PC-9 (cell line): ENCODE measurements around the gene DNPEP.

Source experiments
- EZH2 ChIP-seq: fragments of 200-600 bp; sonication (generic); IDR thresholded peaks from 2 replicates; pipeline ENCODE4 v1.8.0; 2017; ENCODE audit warnings: antibody characterized with exemption, low read depth
- TF ChIP-seq, protein P1 (sequence below): fragments of 200-600 bp; sonication (generic); conservative IDR thresholded peaks from 2 replicates; pipeline ENCODE4 v1.6.1; 2017; ENCODE audit warnings: mixed run types, antibody characterized with exemption, mild to moderate bottlenecking, moderate library complexity

DNA sequence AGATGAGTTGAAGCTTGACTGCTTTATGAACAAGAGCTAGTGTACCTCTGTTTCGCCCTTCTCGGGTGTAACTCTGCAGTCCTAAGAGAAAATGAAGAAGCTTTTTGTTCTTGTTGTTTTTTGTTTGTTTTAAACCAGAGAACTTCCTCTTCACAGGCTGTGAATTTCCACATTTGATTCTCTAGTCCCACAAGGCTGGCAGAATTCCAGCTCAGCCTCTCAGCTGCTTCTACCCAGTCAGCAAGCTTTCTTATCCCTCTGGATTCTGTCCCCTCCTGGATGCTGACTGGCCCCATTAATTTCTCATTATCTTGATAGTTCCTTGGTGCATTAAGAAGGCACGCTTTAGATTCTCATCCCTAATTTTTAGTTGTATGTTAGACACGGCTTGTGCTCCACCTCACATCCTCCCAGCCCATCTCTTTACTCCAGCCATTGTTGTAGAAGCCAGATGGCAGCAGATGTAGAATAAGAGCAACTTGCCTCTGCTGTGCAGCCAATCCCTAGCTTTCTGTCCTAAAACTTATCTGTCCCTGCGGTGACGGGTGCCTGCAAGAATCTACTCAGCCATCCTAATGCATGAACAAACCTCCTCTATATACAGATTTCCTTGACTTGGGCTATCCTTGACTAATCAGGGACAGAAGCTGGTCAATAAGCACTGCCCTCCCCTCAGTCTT is 42.8 kb downstream of the DNPEP start:
- TF ChIP-seq, protein P1, sequence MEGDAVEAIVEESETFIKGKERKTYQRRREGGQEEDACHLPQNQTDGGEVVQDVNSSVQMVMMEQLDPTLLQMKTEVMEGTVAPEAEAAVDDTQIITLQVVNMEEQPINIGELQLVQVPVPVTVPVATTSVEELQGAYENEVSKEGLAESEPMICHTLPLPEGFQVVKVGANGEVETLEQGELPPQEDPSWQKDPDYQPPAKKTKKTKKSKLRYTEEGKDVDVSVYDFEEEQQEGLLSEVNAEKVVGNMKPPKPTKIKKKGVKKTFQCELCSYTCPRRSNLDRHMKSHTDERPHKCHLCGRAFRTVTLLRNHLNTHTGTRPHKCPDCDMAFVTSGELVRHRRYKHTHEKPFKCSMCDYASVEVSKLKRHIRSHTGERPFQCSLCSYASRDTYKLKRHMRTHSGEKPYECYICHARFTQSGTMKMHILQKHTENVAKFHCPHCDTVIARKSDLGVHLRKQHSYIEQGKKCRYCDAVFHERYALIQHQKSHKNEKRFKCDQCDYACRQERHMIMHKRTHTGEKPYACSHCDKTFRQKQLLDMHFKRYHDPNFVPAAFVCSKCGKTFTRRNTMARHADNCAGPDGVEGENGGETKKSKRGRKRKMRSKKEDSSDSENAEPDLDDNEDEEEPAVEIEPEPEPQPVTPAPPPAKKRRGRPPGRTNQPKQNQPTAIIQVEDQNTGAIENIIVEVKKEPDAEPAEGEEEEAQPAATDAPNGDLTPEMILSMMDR, result no peak
- TF ChIP-seq EZH2, result no peak
